ENCODE measurements around the gene PTPRE. TPM values are rescaled to one million over a fixed set of nuclear protein-coding genes. Genes with fewer than 3 reads are reported as not detected.
A peak's percentile ranks its signal among the peaks of the same experiment; 100 is the strongest.

The PTPRE gene
- total RNA-seq, 6 donors from 2014 or later = 49.9 to 89.2 (median 64.2) TPM

DNA sequence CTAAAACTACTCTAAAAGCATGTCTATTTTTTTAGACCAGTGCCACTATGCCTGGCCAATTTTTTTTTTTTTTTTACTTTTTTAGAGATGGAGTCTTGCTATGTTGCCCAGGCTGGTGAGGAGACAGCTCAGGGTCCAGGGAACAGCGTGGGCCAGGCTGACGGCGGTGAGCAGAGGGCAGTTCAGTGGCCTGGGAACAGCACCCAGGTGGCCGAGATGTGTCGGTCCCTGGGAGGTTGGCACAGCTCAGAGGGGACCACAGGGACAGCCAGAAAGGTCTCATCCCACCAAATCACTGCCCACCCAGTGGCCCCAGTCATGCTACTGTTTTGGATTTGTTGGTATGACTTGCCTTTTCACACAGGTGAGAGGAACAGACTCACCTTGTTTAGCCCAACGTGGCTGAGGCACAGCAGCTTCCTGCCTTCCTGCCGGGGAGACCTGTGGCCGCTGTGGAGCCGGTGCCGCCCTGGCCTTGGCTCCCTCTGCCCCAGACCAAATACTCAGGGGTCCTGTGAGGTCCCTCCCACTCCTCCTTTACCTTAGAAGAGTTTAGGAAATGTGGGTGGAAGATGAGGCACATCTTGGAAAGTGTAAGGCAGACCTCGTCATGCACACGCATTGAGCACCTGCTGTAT is 109.6 kb downstream of the PTPRE start:
- 92 to 95% methylated on average over 11 of the region's 12 CpGs for WGBS, 2 donors
- no peaks in the 10 kb centered on the region for H3K27me3 ChIP-seq
- H3K9me3 ChIP-seq = no peaks in the 10 kb centered on the region
- no peak overlapping the region for H3K27ac ChIP-seq
- ATAC-seq (ENCODE audit: low FRiP score in 2 of 2) (no peak), DNase-seq (no peak)
- TF ChIP-seq POLR2A (IDR thresholded peaks at IDR 0.05) (no peak), EP300 (IDR thresholded peaks at IDR 0.05) (no peak), POLR2AphosphoS5 (IDR thresholded peaks at IDR 0.05) (no peak), CTCF (IDR thresholded peaks at IDR 0.05) (no peak)
- H3K36me3 ChIP-seq = no peaks in the 10 kb centered on the region
- H3K4me3 ChIP-seq = no peak overlapping the region
- H3K4me1 ChIP-seq = peaks cover under 1 to 3% (median 1%) of the 10 kb centered on the region in 4 donors

- H3K9me3 ChIP-seq = no peaks in the 10 kb centered on the region
- no peak overlapping the region for H3K27ac ChIP-seq
- H3K4me1 ChIP-seq = no peaks in the 10 kb centered on the region
- WGBS, 2 donors = 67 to 82% methylated on average over 11 to 12 of the region's 14 CpGs
- ATAC-seq (ENCODE audit: low FRiP score in 2 of 2) (no peak), DNase-seq (peak in 1 of 2 donors; percentile 41)
- TF ChIP-seq CTCF (IDR thresholded peaks at IDR 0.05) = no peak
- H3K27me3 ChIP-seq = no peaks in the 10 kb centered on the region
- H3K36me3 ChIP-seq = no peaks in the 10 kb centered on the region
- H3K4me3 ChIP-seq = no peak overlapping the region
Measured at GRCh38 chr10:128017822-128018221, 110.9 kb downstream of the PTPRE start.

DNA sequence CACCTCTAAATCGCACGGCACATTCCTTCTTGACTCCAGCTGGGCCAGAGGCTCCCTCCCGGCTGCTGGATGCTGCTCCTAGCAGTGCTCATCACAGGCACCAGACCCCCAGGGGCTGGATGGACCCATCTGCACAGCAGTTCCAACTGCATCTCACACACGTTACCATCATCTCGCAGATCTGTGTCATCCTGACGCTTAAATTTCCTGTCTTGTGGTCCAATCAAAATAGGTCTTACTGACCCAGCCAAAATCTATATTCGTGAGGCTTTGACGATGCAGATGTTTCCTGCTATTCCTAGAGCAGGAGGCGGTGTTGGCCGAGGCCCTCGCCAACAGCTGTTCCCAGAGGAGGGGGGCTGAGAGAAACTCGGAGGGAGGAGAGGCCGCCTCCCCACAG is 111.3 kb downstream of the PTPRE start:
- Histone ChIP-seq H3K27ac (no peak overlapping the region), H3K27me3 (no peaks in the 10 kb centered on the region), H3K9me3 (no peaks in the 10 kb centered on the region), H3K36me3 (no peaks in the 10 kb centered on the region), H3K4me1 (no peaks in the 10 kb centered on the region), H3K4me3 (no peak overlapping the region)
- WGBS, 2 donors = 47 to 57% methylated on average over 10 to 13 of the region's 13 CpGs
- no peak for ATAC-seq (ENCODE audit: low FRiP score in 2 of 2)
- peak in 1 of 2 donors; percentile 30 for DNase-seq
- TF ChIP-seq POLR2AphosphoS5 (IDR thresholded peaks at IDR 0.05) (no peak), POLR2A (IDR thresholded peaks at IDR 0.05) (no peak), EP300 (IDR thresholded peaks at IDR 0.05) (no peak), CTCF (IDR thresholded peaks at IDR 0.05) (no peak)

- no peak for DNase-seq
- Histone ChIP-seq H3K36me3 (no peaks in the 10 kb centered on the region), H3K4me3 (no peak overlapping the region), H3K27ac (no peak overlapping the region), H3K27me3 (no peaks in the 10 kb centered on the region), H3K9me3 (no peaks in the 10 kb centered on the region), H3K4me1 (no peaks in the 10 kb centered on the region)
- TF ChIP-seq POLR2AphosphoS5 (IDR thresholded peaks at IDR 0.05) (no peak), CTCF (IDR thresholded peaks at IDR 0.05) (no peak), EP300 (IDR thresholded peaks at IDR 0.05) (no peak), POLR2A (IDR thresholded peaks at IDR 0.05) (no peak)
- WGBS, 2 donors = 72 to 89% methylated on average over 2 of the region's 2 CpGs
- ATAC-seq (ENCODE audit: low FRiP score in 2 of 2) = no peak
Measured at GRCh38 chr10:128018691-128019090, 111.8 kb downstream of the PTPRE start.

All from upper lobe of left lung (tissue), 6 donors.